HFFc6 (cell line): ENCODE measurements around the gene IL1RAP. TPM values are rescaled to one million over a fixed set of nuclear protein-coding genes. Genes with fewer than 3 reads are reported as not detected.

ENCODE experiments used
- DNase-seq: peaks from one replicate; pipeline ENCODE4 v3.0.0-alpha.2; 2018
- H3K27ac Mint-ChIP-seq: 2 replicates; pipeline ENCODE4 v1.8.0; 2020; ENCODE audit warnings: mild to moderate bottlenecking, mixed read lengths
- H3K27me3 Mint-ChIP-seq: 2 replicates; pipeline ENCODE4 v1.8.0; 2021; ENCODE audit warnings: mild to moderate bottlenecking, moderate library complexity, mixed read lengths; ENCODE audit not compliant: insufficient read depth
- H3K36me3 Mint-ChIP-seq: 2 replicates; pipeline ENCODE4 v1.8.0; 2021; ENCODE audit warnings: low read depth, mixed read lengths
- H3K4me1 Mint-ChIP-seq: 2 replicates; pipeline ENCODE4 v1.8.0; 2020; ENCODE audit warnings: low read depth, mixed read lengths
- H3K4me3 Mint-ChIP-seq: 2 replicates; pipeline ENCODE4 v1.8.0; 2020; ENCODE audit warnings: mild to moderate bottlenecking, moderate library complexity, mixed read lengths
- H3K9me3 Mint-ChIP-seq: 2 replicates; pipeline ENCODE4 v1.8.0; 2020; ENCODE audit warnings: mild to moderate bottlenecking, mixed read lengths
- CTCF ChIP-seq: fragments of 200-600 bp; sonication (generic); IDR thresholded peaks from 2 replicates; pipeline ENCODE4 v1.5.0; 2021; ENCODE audit warnings: antibody characterized with exemption, mild to moderate bottlenecking
- total RNA-seq, 6 experiments: library from RNA; stranded (reverse); fragmentation: NEBNext Ultra II Directional; extraction: Animal tissue kit (Norgen Biotek cat#: 25700); gene quantifications; 2 replicates in 1 of 6; 3 replicates in 5 of 6; pipeline ENCODE4 v1.2.3, GENCODE V29; 2021

The IL1RAP gene
- total RNA-seq, 6 experiments from 2014 or later = 3.4 to 6.7 (median 5.3) TPM

GRCh38 chr3:190631295-190631694 lies 117.4 kb downstream of the IL1RAP start:
- H3K9me3 Mint-ChIP-seq = no peaks in the 10 kb centered on the region
- H3K4me3 Mint-ChIP-seq = no peak overlapping the region
- no peak for DNase-seq
- no peaks in the 10 kb centered on the region for H3K36me3 Mint-ChIP-seq
- H3K27ac Mint-ChIP-seq = no peak overlapping the region
- no peak for TF ChIP-seq CTCF
- H3K27me3 Mint-ChIP-seq = peaks cover 2% of the 10 kb centered on the region; the same call in 1 of the 2 replicates
- H3K4me1 Mint-ChIP-seq = peaks cover 6% of the 10 kb centered on the region; the same call in 1 of the 2 replicates

- Mint-ChIP-seq H3K36me3 (no peaks in the 10 kb centered on the region), H3K4me3 (no peak overlapping the region), H3K9me3 (no peaks in the 10 kb centered on the region), H3K27ac (no peak overlapping the region), H3K27me3 (no peaks in the 10 kb centered on the region; the same call in 1 of the 2 replicates), H3K4me1 (peaks cover 16% of the 10 kb centered on the region)
- no peak for DNase-seq
- no peak for TF ChIP-seq CTCF
Observed at GRCh38 chr3:190641564-190641963, 127.7 kb downstream of the IL1RAP start.

GRCh38 chr3:190642016-190642415 lies 128.1 kb downstream of the IL1RAP start:
- Mint-ChIP-seq H3K9me3 (no peaks in the 10 kb centered on the region), H3K4me1 (peaks cover 16% of the 10 kb centered on the region), H3K4me3 (no peak overlapping the region), H3K27me3 (no peaks in the 10 kb centered on the region; the same call in 1 of the 2 replicates), H3K36me3 (no peaks in the 10 kb centered on the region), H3K27ac (no peak overlapping the region)
- no peak for TF ChIP-seq CTCF
- no peak for DNase-seq

- no peak overlapping the region for H3K4me3 Mint-ChIP-seq
- no peaks in the 10 kb centered on the region for H3K9me3 Mint-ChIP-seq
- H3K4me1 Mint-ChIP-seq = peaks cover 16% of the 10 kb centered on the region
- DNase-seq = no peak
- H3K27me3 Mint-ChIP-seq = no peaks in the 10 kb centered on the region; the same call in 1 of the 2 replicates
- TF ChIP-seq CTCF = no peak
- H3K36me3 Mint-ChIP-seq = no peaks in the 10 kb centered on the region
- no peak overlapping the region for H3K27ac Mint-ChIP-seq
Observed at GRCh38 chr3:190644035-190644434, 130.2 kb downstream of the IL1RAP start.

DNA sequence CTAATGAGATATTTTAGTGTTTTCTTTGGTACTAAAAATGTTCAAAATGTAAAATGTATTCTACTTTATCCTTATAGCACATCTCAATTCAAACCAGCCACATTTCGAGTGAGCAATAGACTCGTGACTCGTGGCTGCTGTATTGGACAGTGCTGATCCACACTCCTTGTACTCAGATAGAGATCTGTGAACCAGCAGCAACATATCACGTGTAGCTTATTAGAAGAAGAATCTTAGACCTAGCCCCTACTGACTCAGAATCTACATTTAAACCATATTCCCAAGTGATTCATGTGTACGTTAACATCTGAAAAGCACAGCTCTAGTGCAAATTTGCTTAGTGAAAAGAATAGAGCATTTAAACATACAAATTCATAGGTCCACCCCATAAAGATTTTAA lies 130.9 kb downstream of the IL1RAP start:
- Mint-ChIP-seq H3K27ac (0 out of 2 replicates have a peak overlapping the region, but pooled peaks have one; percentile 3), H3K4me3 (no peak overlapping the region), H3K4me1 (peaks cover 16% of the 10 kb centered on the region), H3K9me3 (no peaks in the 10 kb centered on the region), H3K36me3 (no peaks in the 10 kb centered on the region), H3K27me3 (no peaks in the 10 kb centered on the region; the same call in 1 of the 2 replicates)
- peak; percentile 85 for DNase-seq
- TF ChIP-seq CTCF = no peak
